Left kidney (tissue), 2 donors: ENCODE measurements around the gene FAM53B. TPM values are rescaled to one million over a fixed set of nuclear protein-coding genes. Genes with fewer than 3 reads are reported as not detected.

Experiments
- DNase-seq: peaks from one replicate; pipeline ENCODE4 v3.0.0-alpha.2; 2013
- polyA plus RNA-seq: library from polyadenylated mRNA; unstranded; fragments of 120-200 nt; gene quantifications from one replicate; pipeline ENCODE4 v1.2.1, GENCODE V29; 2013; ENCODE audit not compliant: insufficient read length

The FAM53B gene
- polyA plus RNA-seq, 1 donor: 23.4 TPM

DNA sequence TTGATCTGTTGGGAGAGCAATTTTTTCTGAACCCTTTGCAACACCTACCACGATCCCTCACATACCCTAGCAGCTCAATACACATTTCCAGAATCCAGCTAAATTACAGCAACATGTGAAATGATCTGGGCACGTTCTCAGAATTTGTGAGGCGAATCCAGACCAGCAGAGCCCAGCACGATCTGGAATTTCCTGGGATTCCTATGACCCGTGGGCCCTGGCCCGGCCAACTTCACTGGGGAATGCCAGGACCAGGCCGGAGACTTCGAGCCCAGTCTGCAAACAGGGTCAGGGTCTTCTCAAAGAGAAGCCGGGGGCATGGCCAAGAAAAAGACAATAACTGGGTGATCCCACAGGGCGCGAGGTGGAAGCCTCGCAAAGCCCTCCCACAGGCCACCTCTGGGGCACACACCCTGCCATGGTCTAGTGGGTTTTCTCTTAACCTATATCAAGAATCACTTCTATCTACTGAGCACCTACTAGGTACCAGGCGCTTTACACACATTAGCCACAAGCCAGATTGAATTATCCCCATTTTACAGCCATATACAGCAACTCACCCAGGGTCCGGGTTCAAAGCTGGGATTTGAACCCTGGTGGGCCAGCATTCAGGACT lies 33.8 kb downstream of the FAM53B start:
- no peak for DNase-seq

GRCh38 chr10:124709861-124710260 lies 34.3 kb downstream of the FAM53B start:
- DNase-seq: no peak

DNA sequence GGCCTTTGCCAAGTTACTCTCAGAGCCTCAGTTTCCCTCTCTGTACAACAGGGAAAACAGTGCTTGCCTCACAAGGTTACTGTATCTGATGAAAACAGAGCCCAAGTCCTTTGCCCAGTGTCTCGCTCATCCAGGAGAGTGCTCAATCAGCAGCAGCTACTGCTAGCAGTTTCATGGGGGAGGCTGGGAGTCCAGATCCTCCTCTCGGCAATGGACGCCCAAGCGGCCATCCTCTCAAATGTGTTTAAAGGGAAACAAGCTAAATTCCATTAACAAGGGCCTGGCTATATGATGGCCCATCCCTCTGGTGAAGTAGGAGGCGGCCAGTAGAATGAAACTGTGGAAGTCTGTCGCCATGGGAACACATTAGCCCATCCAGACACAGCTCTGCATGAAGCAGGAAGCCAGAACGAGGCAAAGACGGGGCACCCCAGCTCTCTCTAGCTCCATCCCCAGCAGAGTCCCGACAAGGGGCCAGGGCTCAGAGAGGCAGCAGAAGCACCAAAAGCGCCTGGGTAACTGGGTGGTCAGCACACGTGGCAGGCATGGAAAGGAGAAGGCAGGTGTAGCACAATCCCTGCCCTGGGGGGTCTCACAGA lies 35.2 kb downstream of the FAM53B start:
- DNase-seq: no peak

GRCh38 chr10:124708246-124708779 lies 35.9 kb downstream of the FAM53B start:
- DNase-seq: no peak

DNA sequence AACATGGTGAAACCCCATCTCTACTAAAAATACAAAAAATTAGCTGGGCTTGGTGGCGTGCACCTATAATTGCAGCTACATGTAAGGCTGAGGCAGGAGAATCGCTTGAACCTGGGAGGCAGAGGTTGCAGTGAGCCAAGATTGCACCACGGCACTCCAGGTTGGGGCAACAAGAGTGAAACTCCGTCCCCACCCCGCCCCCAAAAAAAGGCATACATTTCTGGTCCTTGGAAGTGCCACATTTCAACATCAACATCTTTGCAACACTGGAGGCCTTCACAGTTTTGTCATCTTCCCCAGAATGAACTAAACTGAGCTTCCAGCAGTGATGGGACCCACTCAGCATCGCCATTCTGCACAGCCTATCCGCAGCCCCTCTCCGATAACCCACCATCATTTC lies 36.6 kb downstream of the FAM53B start:
- DNase-seq: no peak

DNA sequence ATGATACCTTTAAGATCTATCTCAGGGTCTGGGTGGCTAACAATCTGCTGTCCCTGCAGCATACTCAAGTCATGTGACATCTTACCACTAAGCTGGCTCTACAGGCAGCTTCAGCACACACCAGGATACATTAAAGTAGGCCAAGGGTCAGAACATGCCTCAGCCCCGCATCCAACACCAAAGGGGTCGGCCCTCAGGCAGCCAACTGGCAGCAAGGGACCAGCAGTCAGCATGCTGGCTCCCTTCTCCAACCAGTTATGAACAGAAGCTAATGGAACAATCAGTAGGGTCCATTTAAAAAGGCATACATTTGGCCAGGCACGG lies 37.1 kb downstream of the FAM53B start:
- DNase-seq: no peak

- no peak for DNase-seq
Measured at GRCh38 chr10:124706462-124707143, 37.6 kb downstream of the FAM53B start.

DNA sequence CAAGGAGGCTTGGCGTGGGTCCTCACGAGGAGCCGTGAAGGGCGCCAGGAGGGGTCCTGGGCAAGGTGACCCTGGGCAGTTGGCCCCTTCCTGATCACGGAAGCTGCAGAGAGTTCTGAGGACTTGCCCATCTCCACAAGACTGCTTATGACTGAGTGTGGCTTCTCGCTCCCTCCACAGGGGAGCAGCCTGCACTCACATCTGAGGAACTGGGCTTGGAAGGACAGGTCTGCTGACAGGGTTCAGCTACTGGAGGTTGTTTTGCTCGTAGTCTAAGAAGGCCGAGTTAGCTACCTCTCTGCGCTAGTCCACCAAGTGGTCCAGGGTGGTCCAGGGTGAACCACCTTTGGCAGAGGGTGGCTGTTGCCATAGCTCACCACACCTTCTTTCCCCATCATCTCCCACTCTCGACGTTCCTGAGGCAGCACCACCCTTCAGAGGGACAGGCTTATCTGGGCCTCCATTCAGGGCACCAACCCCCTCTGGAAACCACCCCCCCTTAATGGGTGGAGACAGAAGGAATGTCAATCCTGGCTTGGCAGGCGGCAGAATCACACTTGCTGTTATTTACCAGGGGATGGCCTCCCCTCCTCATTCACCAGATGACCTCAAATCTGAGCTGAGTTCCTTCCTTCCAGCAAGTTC lies 38.2 kb downstream of the FAM53B start:
- no peak for DNase-seq

DNA sequence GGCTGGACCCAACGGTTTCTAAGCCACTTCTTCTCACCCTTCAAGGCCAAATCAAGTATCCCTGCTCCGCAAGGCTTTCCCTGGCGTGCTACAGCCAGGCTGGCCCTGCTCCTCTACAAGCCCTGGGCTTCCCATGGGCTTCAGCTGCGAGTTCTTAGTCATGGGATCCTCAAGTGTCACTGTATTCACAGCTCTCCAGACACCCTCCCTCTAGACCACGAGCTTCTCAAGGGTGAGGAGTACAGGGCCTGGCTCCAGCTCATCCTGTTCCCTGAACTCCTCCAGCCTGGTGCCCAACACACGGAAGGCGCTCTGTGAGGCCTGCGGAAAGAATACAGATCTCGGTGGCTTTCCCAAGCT lies 38.8 kb downstream of the FAM53B start:
- no peak for DNase-seq

GRCh38 chr10:124704428-124705380 lies 39.5 kb downstream of the FAM53B start:
- DNase-seq: no peak

GRCh38 chr10:124703778-124704427 lies 40.3 kb downstream of the FAM53B start:
- DNase-seq: no peak

DNA sequence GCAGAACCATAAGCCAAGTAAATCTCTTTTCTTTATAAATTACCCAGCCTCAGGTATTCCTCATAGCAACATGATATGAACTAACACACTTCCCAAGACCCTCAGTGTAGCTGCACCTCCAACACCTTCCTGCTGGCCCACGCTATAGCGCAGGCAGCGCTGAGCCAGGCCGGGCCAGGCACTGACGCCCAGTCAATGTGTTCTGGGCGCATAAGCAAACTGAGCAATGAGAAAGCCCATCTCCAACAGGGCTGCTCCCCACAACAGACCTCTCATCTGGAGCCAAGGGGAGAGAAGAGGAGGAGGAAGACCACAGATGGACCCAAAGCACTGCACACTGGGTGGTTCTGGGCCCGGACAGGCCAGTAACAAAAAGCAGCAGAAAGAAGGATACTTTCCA lies 40.8 kb downstream of the FAM53B start:
- no peak for DNase-seq

GRCh38 chr10:124701881-124702656 lies 42.1 kb downstream of the FAM53B start:
- DNase-seq: no peak

GRCh38 chr10:124701435-124701834 lies 42.7 kb downstream of the FAM53B start:
- peak; percentile 83 for DNase-seq

DNA sequence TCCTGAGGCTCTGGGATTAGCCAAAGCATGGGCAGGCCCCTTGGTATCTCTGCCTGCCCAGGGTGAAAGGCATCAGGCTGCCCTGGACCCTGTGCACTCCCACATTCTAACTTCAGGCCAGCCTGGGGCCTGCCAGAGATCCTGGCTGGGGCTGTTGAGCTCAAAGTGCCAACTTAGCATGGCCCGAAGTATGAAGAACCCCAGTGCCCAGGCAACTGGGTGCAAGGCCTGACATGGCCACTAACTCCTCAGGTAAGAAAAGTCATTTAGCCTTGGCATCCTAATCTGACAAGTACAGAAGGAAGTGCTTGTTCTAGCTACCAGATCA lies 43.2 kb downstream of the FAM53B start:
- DNase-seq: no peak

- DNase-seq: no peak
Measured at GRCh38 chr10:124700293-124701037, 43.7 kb downstream of the FAM53B start.

- no peak for DNase-seq
Measured at GRCh38 chr10:124699471-124700292, 44.5 kb downstream of the FAM53B start.

GRCh38 chr10:124698545-124699469 lies 45.4 kb downstream of the FAM53B start:
- DNase-seq: no peak
